ENCODE measurements around the gene ARHGAP27. TPM values are rescaled to one million over a fixed set of nuclear protein-coding genes. Genes with fewer than 3 reads are reported as not detected.
A peak's percentile ranks its signal among the peaks of the same experiment; 100 is the strongest.

ARHGAP27 gene
- total and polyA plus RNA-seq, 2 of the 13 experiments (the other 11 are each of a cell fraction or from before 2014, with no cell fraction given): 15.5 to 18.9 TPM

DNA sequence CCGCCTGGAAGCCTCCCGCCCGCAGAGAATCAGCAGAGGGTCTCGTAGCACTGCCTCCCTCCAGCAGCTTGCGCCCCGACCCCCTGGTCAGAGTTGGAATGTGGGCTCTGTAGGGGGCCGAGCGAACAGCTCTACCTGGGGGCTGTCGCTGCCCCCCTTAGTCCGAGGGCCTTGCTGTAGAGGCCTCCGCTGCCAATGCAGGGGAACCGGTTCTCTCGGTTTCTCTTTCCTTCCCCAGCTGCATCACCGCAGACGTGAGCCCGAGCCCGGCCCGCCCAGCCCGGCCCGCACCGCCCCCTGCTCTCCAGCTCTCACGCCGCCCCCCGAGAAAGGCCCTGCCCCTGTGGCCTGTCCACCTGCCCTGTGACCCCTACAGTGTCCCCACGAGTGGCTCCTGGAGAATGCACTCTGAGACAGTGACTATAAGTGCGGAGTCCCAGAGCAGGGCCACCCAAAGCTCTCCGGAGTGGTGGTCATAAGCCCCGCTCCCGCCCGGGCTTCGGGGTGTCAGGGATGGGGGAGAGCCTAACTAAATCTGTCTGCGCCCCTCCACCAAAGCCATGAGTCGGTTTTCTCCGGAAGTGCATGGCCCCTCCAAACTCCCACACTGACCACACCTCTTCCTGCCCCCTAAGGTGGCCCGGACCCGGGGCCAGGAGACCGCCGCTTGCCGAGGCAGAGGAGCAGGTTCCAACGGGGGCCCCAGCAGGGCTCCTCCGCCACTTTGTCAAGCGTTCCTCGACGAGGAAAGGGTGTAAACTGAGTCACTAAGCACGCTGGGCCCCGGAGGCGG lies 1.7 kb downstream of the ARHGAP27 start:
- Histone ChIP-seq H3K4me3 (replicated peaks in 1 of 3; ENCODE audit: insufficient read depth in 1 of 3, low read depth in 2 of 3, low read length in 3 of 3) (peak overlapping the region; percentile 50 to 82 (median 66)), H3K36me3 (replicated peaks in 1 of 2; ENCODE audit: control insufficient read depth in 1 of 2, insufficient read depth in 2 of 2, low read length in 2 of 2) (no peaks in the 10 kb centered on the region), H3K9ac (ENCODE audit: insufficient read depth, low read depth, low read length) (peak overlapping the region; percentile 17; the same call in 1 of the 2 replicates), H3K79me2 (ENCODE audit: insufficient read depth, low read length) (no peaks in the 10 kb centered on the region), H3K4me1 (ENCODE audit: insufficient read depth, low read length) (peaks cover 56% of the 10 kb centered on the region), H3K4me2 (ENCODE audit: low read depth, low read length) (peak overlapping the region; percentile 93), H2AFZ (ENCODE audit: low read length) (no peak overlapping the region), H3K9me3 (ENCODE audit: low read length) (no peaks in the 10 kb centered on the region), H4K20me1 (ENCODE audit: insufficient read depth, low read length) (0 out of 2 replicates have a peak, but pooled peaks cover 4% of the 10 kb centered on the region), H3K27me3 (ENCODE audit: control insufficient read depth in 1 of 2, insufficient read depth in 2 of 2, low read length in 2 of 2) (peaks cover 2 to 43% of the 10 kb centered on the region in 2 experiments; a peak in 4 of 5 replicates), H3K27ac (ENCODE audit: extremely low read length, insufficient read depth, low read length) (no peak overlapping the region)
- ATAC-seq (peak; percentile 2), DNase-seq (ENCODE audit: low spot score) (no peak), FAIRE-seq (no peak)
- whole genome bisulfite sequencing (ENCODE audit: low lambda C conversion rate): 14% methylated on average over 35 of the region's 47 CpGs
- in situ Hi-C loops (cut with HindIII; ENCODE audit: extremely low pct_ligation_motif_present, low pct_unique_long_range_greater_than_20kb) (no loop called here), intact Hi-C loops (cut with micrococcal nuclease; ENCODE audit: unreplicated experiment) (no loop called here)
- CTCF ChIA-PET (ENCODE audit: low intra/inter-chr PET ratio, low total read pairs): no interaction called here
- BruUV-seq (replicated peaks): no TSS peak
- POLR2A ChIA-PET: interaction anchor here (1.3 to 1.6 kb wide), 3 partner anchors 24 to 282 kb away, joined by 3 to 4 read pairs (median 4); partner anchors contain the start of gene HEXIM1
- TF ChIP-seq, protein P1, sequence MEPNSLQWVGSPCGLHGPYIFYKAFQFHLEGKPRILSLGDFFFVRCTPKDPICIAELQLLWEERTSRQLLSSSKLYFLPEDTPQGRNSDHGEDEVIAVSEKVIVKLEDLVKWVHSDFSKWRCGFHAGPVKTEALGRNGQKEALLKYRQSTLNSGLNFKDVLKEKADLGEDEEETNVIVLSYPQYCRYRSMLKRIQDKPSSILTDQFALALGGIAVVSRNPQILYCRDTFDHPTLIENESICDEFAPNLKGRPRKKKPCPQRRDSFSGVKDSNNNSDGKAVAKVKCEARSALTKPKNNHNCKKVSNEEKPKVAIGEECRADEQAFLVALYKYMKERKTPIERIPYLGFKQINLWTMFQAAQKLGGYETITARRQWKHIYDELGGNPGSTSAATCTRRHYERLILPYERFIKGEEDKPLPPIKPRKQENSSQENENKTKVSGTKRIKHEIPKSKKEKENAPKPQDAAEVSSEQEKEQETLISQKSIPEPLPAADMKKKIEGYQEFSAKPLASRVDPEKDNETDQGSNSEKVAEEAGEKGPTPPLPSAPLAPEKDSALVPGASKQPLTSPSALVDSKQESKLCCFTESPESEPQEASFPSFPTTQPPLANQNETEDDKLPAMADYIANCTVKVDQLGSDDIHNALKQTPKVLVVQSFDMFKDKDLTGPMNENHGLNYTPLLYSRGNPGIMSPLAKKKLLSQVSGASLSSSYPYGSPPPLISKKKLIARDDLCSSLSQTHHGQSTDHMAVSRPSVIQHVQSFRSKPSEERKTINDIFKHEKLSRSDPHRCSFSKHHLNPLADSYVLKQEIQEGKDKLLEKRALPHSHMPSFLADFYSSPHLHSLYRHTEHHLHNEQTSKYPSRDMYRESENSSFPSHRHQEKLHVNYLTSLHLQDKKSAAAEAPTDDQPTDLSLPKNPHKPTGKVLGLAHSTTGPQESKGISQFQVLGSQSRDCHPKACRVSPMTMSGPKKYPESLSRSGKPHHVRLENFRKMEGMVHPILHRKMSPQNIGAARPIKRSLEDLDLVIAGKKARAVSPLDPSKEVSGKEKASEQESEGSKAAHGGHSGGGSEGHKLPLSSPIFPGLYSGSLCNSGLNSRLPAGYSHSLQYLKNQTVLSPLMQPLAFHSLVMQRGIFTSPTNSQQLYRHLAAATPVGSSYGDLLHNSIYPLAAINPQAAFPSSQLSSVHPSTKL (CRISPR knock-in tag; IDR thresholded peaks at IDR 0.05): no peak
- TF ChIP-seq ZNF883 (CRISPR knock-in tag; IDR thresholded peaks at IDR 0.05; ENCODE audit: not compliant biosample characterization) (peak; percentile 91), PHF21A (CRISPR knock-in tag; IDR thresholded peaks at IDR 0.05) (peak; percentile 49; the same call in 1 of the 2 replicates), TOPORS (CRISPR knock-in tag; IDR thresholded peaks at IDR 0.05) (no peak), SRY (CRISPR knock-in tag; IDR thresholded peaks at IDR 0.05) (peak; percentile 38; the same call in 1 of the 2 replicates), HDAC6 (IDR thresholded peaks at IDR 0.05; ENCODE audit: low read depth, low read length) (no peak), GLI4 (CRISPR knock-in tag; IDR thresholded peaks at IDR 0.05; ENCODE audit: borderline replicate concordance) (peak; percentile 55; the same call in 1 of the 2 replicates)
- TF ChIP-seq, protein P2, sequence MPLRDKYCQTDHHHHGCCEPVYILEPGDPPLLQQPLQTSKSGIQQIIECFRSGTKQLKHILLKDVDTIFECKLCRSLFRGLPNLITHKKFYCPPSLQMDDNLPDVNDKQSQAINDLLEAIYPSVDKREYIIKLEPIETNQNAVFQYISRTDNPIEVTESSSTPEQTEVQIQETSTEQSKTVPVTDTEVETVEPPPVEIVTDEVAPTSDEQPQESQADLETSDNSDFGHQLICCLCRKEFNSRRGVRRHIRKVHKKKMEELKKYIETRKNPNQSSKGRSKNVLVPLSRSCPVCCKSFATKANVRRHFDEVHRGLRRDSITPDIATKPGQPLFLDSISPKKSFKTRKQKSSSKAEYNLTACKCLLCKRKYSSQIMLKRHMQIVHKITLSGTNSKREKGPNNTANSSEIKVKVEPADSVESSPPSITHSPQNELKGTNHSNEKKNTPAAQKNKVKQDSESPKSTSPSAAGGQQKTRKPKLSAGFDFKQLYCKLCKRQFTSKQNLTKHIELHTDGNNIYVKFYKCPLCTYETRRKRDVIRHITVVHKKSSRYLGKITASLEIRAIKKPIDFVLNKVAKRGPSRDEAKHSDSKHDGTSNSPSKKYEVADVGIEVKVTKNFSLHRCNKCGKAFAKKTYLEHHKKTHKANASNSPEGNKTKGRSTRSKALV (CRISPR knock-in tag; IDR thresholded peaks at IDR 0.05): no peak; the same call in 1 of the 2 replicates
- TF ChIP-seq, protein P3, sequence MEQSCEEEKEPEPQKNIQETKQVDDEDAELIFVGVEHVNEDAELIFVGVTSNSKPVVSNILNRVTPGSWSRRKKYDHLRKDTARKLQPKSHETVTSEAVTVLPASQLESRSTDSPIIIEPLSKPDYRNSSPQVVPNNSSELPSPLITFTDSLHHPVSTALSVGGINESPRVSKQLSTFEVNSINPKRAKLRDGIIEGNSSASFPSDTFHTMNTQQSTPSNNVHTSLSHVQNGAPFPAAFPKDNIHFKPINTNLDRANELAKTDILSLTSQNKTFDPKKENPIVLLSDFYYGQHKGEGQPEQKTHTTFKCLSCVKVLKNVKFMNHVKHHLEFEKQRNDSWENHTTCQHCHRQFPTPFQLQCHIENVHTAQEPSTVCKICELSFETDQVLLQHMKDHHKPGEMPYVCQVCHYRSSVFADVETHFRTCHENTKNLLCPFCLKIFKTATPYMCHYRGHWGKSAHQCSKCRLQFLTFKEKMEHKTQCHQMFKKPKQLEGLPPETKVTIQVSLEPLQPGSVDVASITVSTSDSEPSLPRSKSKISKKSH (CRISPR knock-in tag; IDR thresholded peaks at IDR 0.05; ENCODE audit: borderline replicate concordance): peak; percentile 38; the same call in 1 of the 2 replicates
- TF ChIP-seq, protein P4, sequence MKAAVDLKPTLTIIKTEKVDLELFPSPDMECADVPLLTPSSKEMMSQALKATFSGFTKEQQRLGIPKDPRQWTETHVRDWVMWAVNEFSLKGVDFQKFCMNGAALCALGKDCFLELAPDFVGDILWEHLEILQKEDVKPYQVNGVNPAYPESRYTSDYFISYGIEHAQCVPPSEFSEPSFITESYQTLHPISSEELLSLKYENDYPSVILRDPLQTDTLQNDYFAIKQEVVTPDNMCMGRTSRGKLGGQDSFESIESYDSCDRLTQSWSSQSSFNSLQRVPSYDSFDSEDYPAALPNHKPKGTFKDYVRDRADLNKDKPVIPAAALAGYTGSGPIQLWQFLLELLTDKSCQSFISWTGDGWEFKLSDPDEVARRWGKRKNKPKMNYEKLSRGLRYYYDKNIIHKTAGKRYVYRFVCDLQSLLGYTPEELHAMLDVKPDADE (CRISPR knock-in tag; IDR thresholded peaks at IDR 0.05): no peak

Measured in HepG2 (cell line).